ENCODE data around the gene EPHA3. TPM values are rescaled to one million over a fixed set of nuclear protein-coding genes. Genes with fewer than 3 reads are reported as not detected.
"Not testable (repeated sequence)": the region's sequence is repeated elsewhere in the genome, so short reads cannot be mapped to it uniquely, and the experiment has no call there.

The EPHA3 gene
- total and polyA plus RNA-seq, 5 donors from 2014 or later = not detected

DNA sequence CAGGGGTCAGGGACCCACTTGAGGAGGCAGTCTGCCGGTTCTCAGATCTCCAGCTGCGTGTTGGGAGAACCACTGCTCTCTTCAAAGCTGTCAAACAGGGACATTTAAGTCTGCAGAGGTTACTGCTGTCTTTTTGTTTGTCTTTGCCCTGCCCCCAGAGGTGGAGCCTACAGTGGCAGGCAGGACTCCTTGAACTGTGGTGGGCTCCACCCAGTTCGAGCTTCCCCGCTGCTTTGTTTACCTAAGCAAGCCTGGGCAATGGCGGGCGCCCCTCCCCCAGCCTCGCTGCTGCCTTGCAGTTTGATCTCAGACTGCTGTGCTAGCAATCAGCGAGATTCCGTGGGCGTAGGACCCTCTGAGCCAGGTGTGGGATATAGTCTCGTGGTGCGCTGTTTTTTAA is 243.5 kb downstream of the EPHA3 start:
- not testable (repeated sequence) for H3K27me3 ChIP-seq (ENCODE audit: control insufficient read depth, insufficient read depth, low read length); H3K27ac ChIP-seq (ENCODE audit: insufficient read depth, low read length, poor library complexity, severe bottlenecking); H3K9me3 ChIP-seq (ENCODE audit: control insufficient read depth in 2 of 2, low read length in 2 of 2); H3K4me3 Mint-ChIP-seq; H3K36me3 ChIP-seq (ENCODE audit: control insufficient read depth, insufficient read depth, low read length); H3K27me3 Mint-ChIP-seq; ATAC-seq (ENCODE audit: low read depth in 2 of 2); DNase-seq; H3K4me1 ChIP-seq (ENCODE audit: control insufficient read depth, insufficient read depth, low read length, poor library complexity, severe bottlenecking); H3K4me3 ChIP-seq (ENCODE audit: low read depth, low read length); H3K36me3 Mint-ChIP-seq; H3K27ac Mint-ChIP-seq; H3K4me1 Mint-ChIP-seq
- H3K9me3 Mint-ChIP-seq = peaks cover 0 to 17% (median 0%) of the 10 kb centered on the region in 7 donors

DNA sequence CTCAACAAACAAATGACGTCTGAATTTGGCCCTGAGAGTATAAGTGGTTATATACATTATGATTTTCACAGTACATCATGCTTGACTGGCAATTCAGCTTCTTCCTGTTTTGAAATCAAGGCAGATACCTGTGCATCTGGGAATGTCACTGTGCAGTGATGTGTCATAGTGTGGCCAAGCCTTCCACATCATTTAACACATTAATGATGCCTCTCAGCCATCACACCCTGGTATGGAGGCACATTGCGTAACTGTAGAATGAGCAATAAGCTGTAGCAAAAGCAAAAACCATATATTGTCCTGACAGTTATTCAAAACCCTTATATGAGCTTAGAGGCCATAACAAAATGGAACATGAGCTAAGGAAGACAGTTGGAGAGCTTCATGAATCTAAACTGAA is 246.0 kb downstream of the EPHA3 start:
- H3K9me3 ChIP-seq (ENCODE audit: control insufficient read depth in 2 of 2, low read length in 2 of 2) = no peaks in the 10 kb centered on the region
- H3K9me3 Mint-ChIP-seq = peaks cover 0 to 29% (median 5%) of the 10 kb centered on the region in 7 donors
- no peaks in the 10 kb centered on the region for H3K4me1 ChIP-seq (ENCODE audit: control insufficient read depth, insufficient read depth, low read length, poor library complexity, severe bottlenecking)
- H3K36me3 ChIP-seq (ENCODE audit: control insufficient read depth, insufficient read depth, low read length) = no peaks in the 10 kb centered on the region
- H3K4me3 ChIP-seq (ENCODE audit: low read depth, low read length) = no peak overlapping the region
- H3K4me3 Mint-ChIP-seq = no peak overlapping the region
- H3K27ac ChIP-seq (ENCODE audit: insufficient read depth, low read length, poor library complexity, severe bottlenecking) = no peak overlapping the region
- no peaks in the 10 kb centered on the region for H3K36me3 Mint-ChIP-seq
- H3K27me3 ChIP-seq (ENCODE audit: control insufficient read depth, insufficient read depth, low read length) = no peaks in the 10 kb centered on the region
- DNase-seq (no peak), ATAC-seq (ENCODE audit: low read depth in 2 of 2) (no peak)
- no peaks in the 10 kb centered on the region for H3K27me3 Mint-ChIP-seq
- no peaks in the 10 kb centered on the region for H3K4me1 Mint-ChIP-seq
- H3K27ac Mint-ChIP-seq = no peak overlapping the region

DNA sequence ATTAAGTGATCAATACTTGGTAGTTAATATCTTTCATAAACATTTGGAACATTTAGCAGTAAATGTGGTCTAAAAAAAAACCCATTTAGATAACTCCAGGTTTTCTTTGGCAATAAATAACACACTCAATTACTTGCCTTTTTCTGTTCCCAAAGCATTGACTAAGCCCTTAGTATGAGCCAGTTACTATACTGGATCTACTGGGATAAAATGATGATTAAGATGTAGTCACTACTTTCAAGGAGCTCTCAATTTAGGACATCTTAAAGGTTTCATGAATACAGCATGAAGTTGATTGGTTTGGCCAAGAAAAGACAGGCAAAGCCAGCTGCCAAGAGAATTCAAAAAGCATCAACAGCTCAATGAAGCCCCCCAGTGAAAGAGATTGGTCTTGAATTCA is 250.9 kb downstream of the EPHA3 start:
- DNase-seq (no peak), ATAC-seq (ENCODE audit: low read depth in 2 of 2) (no peak)
- Mint-ChIP-seq H3K27ac (no peak overlapping the region), H3K4me1 (no peaks in the 10 kb centered on the region), H3K4me3 (no peak overlapping the region), H3K36me3 (no peaks in the 10 kb centered on the region), H3K9me3 (peaks cover 0 to 41% (median 5%) of the 10 kb centered on the region in 7 donors), H3K27me3 (no peaks in the 10 kb centered on the region)
- H3K27ac ChIP-seq (ENCODE audit: insufficient read depth, low read length, poor library complexity, severe bottlenecking) = no peak overlapping the region
- no peak overlapping the region for H3K4me3 ChIP-seq (ENCODE audit: low read depth, low read length)
- no peaks in the 10 kb centered on the region for H3K9me3 ChIP-seq (ENCODE audit: control insufficient read depth in 2 of 2, low read length in 2 of 2)
- no peaks in the 10 kb centered on the region for H3K27me3 ChIP-seq (ENCODE audit: control insufficient read depth, insufficient read depth, low read length)
- H3K36me3 ChIP-seq (ENCODE audit: control insufficient read depth, insufficient read depth, low read length) = no peaks in the 10 kb centered on the region
- H3K4me1 ChIP-seq (ENCODE audit: control insufficient read depth, insufficient read depth, low read length, poor library complexity, severe bottlenecking) = no peaks in the 10 kb centered on the region

DNA sequence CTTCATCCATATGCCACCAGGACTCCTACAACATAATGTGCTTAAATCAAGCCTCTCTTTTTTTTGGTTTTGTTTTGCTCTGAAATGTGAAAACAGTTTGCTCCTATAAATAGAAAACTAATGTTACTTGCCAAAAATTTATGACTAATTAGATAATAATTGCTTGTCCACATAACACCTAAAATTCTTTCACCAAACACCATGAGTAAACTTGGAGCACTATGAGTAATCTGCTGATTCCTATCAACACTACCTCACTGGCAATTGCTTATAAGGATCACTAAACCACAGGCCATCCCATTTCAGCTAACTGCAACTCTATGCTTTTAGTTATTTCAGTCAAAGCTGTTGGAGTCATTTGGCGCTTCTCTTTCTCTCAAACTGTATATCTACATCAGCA is 252.7 kb downstream of the EPHA3 start:
- Histone ChIP-seq H3K27me3 (ENCODE audit: control insufficient read depth, insufficient read depth, low read length) (no peaks in the 10 kb centered on the region), H3K36me3 (ENCODE audit: control insufficient read depth, insufficient read depth, low read length) (no peaks in the 10 kb centered on the region), H3K9me3 (ENCODE audit: control insufficient read depth in 2 of 2, low read length in 2 of 2) (no peaks in the 10 kb centered on the region), H3K27ac (ENCODE audit: insufficient read depth, low read length, poor library complexity, severe bottlenecking) (no peak overlapping the region), H3K4me3 (ENCODE audit: low read depth, low read length) (no peak overlapping the region), H3K4me1 (ENCODE audit: control insufficient read depth, insufficient read depth, low read length, poor library complexity, severe bottlenecking) (no peaks in the 10 kb centered on the region)
- Mint-ChIP-seq H3K4me1 (no peaks in the 10 kb centered on the region), H3K27ac (no peak overlapping the region), H3K9me3 (peaks cover 0 to 27% (median 5%) of the 10 kb centered on the region in 7 donors), H3K4me3 (no peak overlapping the region), H3K27me3 (no peaks in the 10 kb centered on the region), H3K36me3 (no peaks in the 10 kb centered on the region)
- no peak for ATAC-seq (ENCODE audit: low read depth in 2 of 2)
- no peak for DNase-seq

DNA sequence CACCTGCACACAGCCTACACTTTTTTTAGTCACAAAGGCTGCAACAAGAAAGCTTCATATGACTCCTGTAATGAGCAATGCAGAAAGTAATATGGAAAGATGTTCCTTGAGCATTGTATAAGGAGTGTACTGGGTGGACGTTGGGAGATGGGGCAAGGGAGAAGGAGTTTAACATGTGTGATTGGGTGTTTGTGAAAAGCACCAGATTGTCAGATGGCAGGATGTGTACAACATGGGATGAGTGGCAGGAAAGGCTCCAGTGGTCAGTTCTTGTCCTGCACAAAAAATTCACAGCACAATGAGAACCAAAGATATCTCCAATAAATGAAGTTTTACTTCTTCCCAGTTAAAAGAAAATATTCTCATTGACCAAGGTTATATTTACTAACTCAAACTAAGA is 255.1 kb downstream of the EPHA3 start:
- H3K9me3 Mint-ChIP-seq = peaks cover 3 to 23% (median 5%) of the 10 kb centered on the region in 7 donors
- H3K4me3 Mint-ChIP-seq = no peak overlapping the region
- no peak for DNase-seq
- no peak overlapping the region for H3K27ac Mint-ChIP-seq
- H3K27ac ChIP-seq (ENCODE audit: insufficient read depth, low read length, poor library complexity, severe bottlenecking) = no peak overlapping the region
- H3K36me3 ChIP-seq (ENCODE audit: control insufficient read depth, insufficient read depth, low read length) = no peaks in the 10 kb centered on the region
- no peak overlapping the region for H3K4me3 ChIP-seq (ENCODE audit: low read depth, low read length)
- H3K9me3 ChIP-seq (ENCODE audit: control insufficient read depth in 2 of 2, low read length in 2 of 2) = no peaks in the 10 kb centered on the region
- H3K4me1 Mint-ChIP-seq = no peaks in the 10 kb centered on the region
- no peaks in the 10 kb centered on the region for H3K27me3 ChIP-seq (ENCODE audit: control insufficient read depth, insufficient read depth, low read length)
- no peaks in the 10 kb centered on the region for H3K36me3 Mint-ChIP-seq
- no peaks in the 10 kb centered on the region for H3K4me1 ChIP-seq (ENCODE audit: control insufficient read depth, insufficient read depth, low read length, poor library complexity, severe bottlenecking)
- H3K27me3 Mint-ChIP-seq = no peaks in the 10 kb centered on the region
- ATAC-seq (ENCODE audit: low read depth in 2 of 2) = no peak

DNA sequence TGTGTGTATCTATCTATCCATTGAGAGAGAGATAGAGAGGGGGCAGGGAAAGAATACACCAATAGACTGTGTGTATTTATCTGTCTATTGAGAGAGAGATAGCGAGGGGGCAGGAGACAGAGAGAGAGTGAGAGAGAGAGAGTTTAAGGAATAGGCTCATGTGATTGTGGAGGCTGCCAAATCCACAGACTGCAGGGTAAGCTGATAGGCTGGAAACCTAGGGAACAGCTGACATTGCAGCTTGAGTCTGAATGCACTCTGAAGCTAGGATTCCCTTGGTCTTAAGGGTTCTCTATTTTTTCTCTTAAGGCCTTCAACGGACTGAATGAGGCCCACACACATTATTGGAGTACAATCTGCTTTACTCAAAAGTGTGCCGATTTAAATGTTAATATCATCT is 255.8 kb downstream of the EPHA3 start:
- no peaks in the 10 kb centered on the region for H3K27me3 ChIP-seq (ENCODE audit: control insufficient read depth, insufficient read depth, low read length)
- H3K9me3 Mint-ChIP-seq = peaks cover 3 to 20% (median 5%) of the 10 kb centered on the region in 7 donors
- no peaks in the 10 kb centered on the region for H3K36me3 Mint-ChIP-seq
- no peak overlapping the region for H3K27ac Mint-ChIP-seq
- no peaks in the 10 kb centered on the region for H3K9me3 ChIP-seq (ENCODE audit: control insufficient read depth in 2 of 2, low read length in 2 of 2)
- no peak overlapping the region for H3K4me3 ChIP-seq (ENCODE audit: low read depth, low read length)
- no peaks in the 10 kb centered on the region for H3K27me3 Mint-ChIP-seq
- no peaks in the 10 kb centered on the region for H3K4me1 Mint-ChIP-seq
- no peak overlapping the region for H3K4me3 Mint-ChIP-seq
- ATAC-seq (ENCODE audit: low read depth in 2 of 2) (no peak), DNase-seq (no peak)
- H3K27ac ChIP-seq (ENCODE audit: insufficient read depth, low read length, poor library complexity, severe bottlenecking) = no peak overlapping the region
- H3K4me1 ChIP-seq (ENCODE audit: control insufficient read depth, insufficient read depth, low read length, poor library complexity, severe bottlenecking) = no peaks in the 10 kb centered on the region
- no peaks in the 10 kb centered on the region for H3K36me3 ChIP-seq (ENCODE audit: control insufficient read depth, insufficient read depth, low read length)

GRCh38 chr3:89364314-89364713 is 256.9 kb downstream of the EPHA3 start:
- H3K9me3 Mint-ChIP-seq = peaks cover 3 to 26% (median 5%) of the 10 kb centered on the region in 7 donors
- H3K4me3 ChIP-seq (ENCODE audit: low read depth, low read length) = no peak overlapping the region
- no peaks in the 10 kb centered on the region for H3K4me1 Mint-ChIP-seq
- no peaks in the 10 kb centered on the region for H3K9me3 ChIP-seq (ENCODE audit: control insufficient read depth in 2 of 2, low read length in 2 of 2)
- H3K4me3 Mint-ChIP-seq = no peak overlapping the region
- H3K27me3 Mint-ChIP-seq = no peaks in the 10 kb centered on the region
- H3K36me3 ChIP-seq (ENCODE audit: control insufficient read depth, insufficient read depth, low read length) = no peaks in the 10 kb centered on the region
- H3K27ac ChIP-seq (ENCODE audit: insufficient read depth, low read length, poor library complexity, severe bottlenecking) = no peak overlapping the region
- DNase-seq (no peak), ATAC-seq (ENCODE audit: low read depth in 2 of 2) (no peak)
- H3K27me3 ChIP-seq (ENCODE audit: control insufficient read depth, insufficient read depth, low read length) = no peaks in the 10 kb centered on the region
- no peak overlapping the region for H3K27ac Mint-ChIP-seq
- no peaks in the 10 kb centered on the region for H3K4me1 ChIP-seq (ENCODE audit: control insufficient read depth, insufficient read depth, low read length, poor library complexity, severe bottlenecking)
- H3K36me3 Mint-ChIP-seq = no peaks in the 10 kb centered on the region

GRCh38 chr3:89367166-89367565 is 259.7 kb downstream of the EPHA3 start:
- DNase-seq (no peak), ATAC-seq (ENCODE audit: low read depth in 2 of 2) (no peak)
- Histone ChIP-seq H3K27me3 (ENCODE audit: control insufficient read depth, insufficient read depth, low read length) (no peaks in the 10 kb centered on the region), H3K9me3 (ENCODE audit: control insufficient read depth in 2 of 2, low read length in 2 of 2) (peaks cover 0 to 1% of the 10 kb centered on the region in 2 experiments), H3K4me1 (ENCODE audit: control insufficient read depth, insufficient read depth, low read length, poor library complexity, severe bottlenecking) (no peaks in the 10 kb centered on the region), H3K27ac (ENCODE audit: insufficient read depth, low read length, poor library complexity, severe bottlenecking) (no peak overlapping the region), H3K36me3 (ENCODE audit: control insufficient read depth, insufficient read depth, low read length) (no peaks in the 10 kb centered on the region), H3K4me3 (ENCODE audit: low read depth, low read length) (no peak overlapping the region)
- Mint-ChIP-seq H3K9me3 (peaks cover 3 to 26% (median 5%) of the 10 kb centered on the region in 7 donors), H3K27me3 (no peaks in the 10 kb centered on the region), H3K4me1 (no peaks in the 10 kb centered on the region), H3K27ac (no peak overlapping the region), H3K36me3 (no peaks in the 10 kb centered on the region), H3K4me3 (no peak overlapping the region)

Data from CD4-positive, CD25-positive, alpha-beta regulatory T cell (primary cell).